Gastrocnemius medialis (tissue), 4 donors: ENCODE measurements around the gene CSNK2B. TPM values are rescaled to one million over a fixed set of nuclear protein-coding genes. Genes with fewer than 3 reads are reported as not detected.
A peak's percentile ranks its signal among the peaks of the same experiment; 100 is the strongest.

ENCODE experiments used
- ATAC-seq, 2 donors: fragments of 150-250 bp; one replicate each; pipeline ENCODE4 v1.9.1; 2016
- DNase-seq, 2 donors: peaks; one replicate each; pipeline ENCODE4 v3.0.0-alpha.2; 2019
- H3K27ac ChIP-seq, 4 donors: fragments of 200-600 bp; sonication (generic); 1 replicate in 1 of 4; 2 replicates in 3 of 4; pipeline ENCODE4 v1.5.1; 2016 to 2018; ENCODE audit warnings: mild to moderate bottlenecking in 2 of 4, moderate library complexity in 1 of 4
- H3K27me3 ChIP-seq, 3 donors: fragments of 200-600 bp; sonication (generic) in 2 of 3; 1 replicate in 1 of 3; 2 replicates in 2 of 3; pipeline versions ENCODE4 v1.5.1 to v1.6.0; 2016 to 2019; ENCODE audit warnings: mild to moderate bottlenecking in 1 of 3, moderate library complexity in 1 of 3
- H3K36me3 ChIP-seq, 2 donors: fragments of 200-600 bp; sonication (generic) in 1 of 2; one replicate each; pipeline ENCODE4 v1.5.1; 2017 to 2018
- H3K4me1 ChIP-seq, 2 donors: fragments of 200-600 bp; sonication (generic) in 1 of 2; one replicate each; pipeline ENCODE4 v1.5.1; 2016 to 2017; ENCODE audit warnings: mild to moderate bottlenecking in 2 of 2
- H3K4me3 ChIP-seq, 4 donors: fragments of 200-600 bp; sonication (generic) in 3 of 4; 1 replicate in 1 of 4; 2 replicates in 3 of 4; pipeline ENCODE4 v1.5.1; 2016 to 2019; ENCODE audit warnings: mild to moderate bottlenecking in 2 of 4
- H3K9me3 ChIP-seq, 3 donors: fragments of 200-600 bp; sonication (generic) in 2 of 3; 1 replicate in 1 of 3; 2 replicates in 2 of 3; pipeline ENCODE4 v1.5.1; 2016 to 2019
- POLR2A ChIP-seq, 2 donors: fragments of 450-650 bp; IDR thresholded peaks; one replicate each; pipeline ENCODE4 v1.6.1; 2017; ENCODE audit warnings: antibody characterized with exemption in 2 of 2, mild to moderate bottlenecking in 2 of 2, moderate library complexity in 2 of 2
- in situ Hi-C, 4 donors: fragments of 200-750 bp; cut with MboI; loops; one replicate each; pipeline versions ENCODE4 v1.15.0 to v1.8.0; 2017; ENCODE audit warnings: low sequenced_read_pairs in 4 of 4
- intact Hi-C: fragments of 100-400 bp; cut with DNase I; formaldehyde crosslinking; loops from one replicate; pipeline ENCODE4 v1.15.1; 2023; ENCODE audit warnings: low total_unique reads
- total RNA-seq, 4 donors: library from RNA; depleted of rRNA; stranded (reverse); fragments of >200 nt; gene quantifications; one replicate each; pipeline versions ENCODE4 v1.1.0 to v1.2.3, GENCODE V29; 2016
- TF ChIP-seq, protein P1 (sequence below), 5 experiments: fragments of 450-650 bp in 3 of 5; fragments of 200-600 bp in 2 of 5; sonication (generic) in 2 of 5; IDR thresholded peaks in 4 of 5; conservative IDR thresholded peaks in 1 of 5; 1 replicate in 4 of 5; 2 replicates in 1 of 5; pipeline ENCODE4 v1.5.1; 2016 to 2019; ENCODE audit warnings: antibody characterized with exemption in 5 of 5, mild to moderate bottlenecking in 3 of 5, moderate library complexity in 3 of 5

Gene CSNK2B
- total RNA-seq, 4 donors from 2014 or later: 185 to 251 (median 226) TPM

GRCh38 chr6:31666337-31666965 is 571 bp downstream of the CSNK2B start:
- in situ Hi-C loops (loop anchor here in 2 of 4 donors (25.0 kb wide), 2 partner anchors 296 to 521 kb away; partner anchors contain the start of genes AGER (in 2 of the 2), AGPAT1 (in 2 of the 2), GPSM3 (in 2 of the 2) and PBX2 (in 2 of the 2)), intact Hi-C loops (loop anchor here (1.0 to 5.0 kb wide), 4 partner anchors 14 to 511 kb away; partner anchors contain the start of genes AGPAT1, NEU1 and RNF5)
- no peaks in the 10 kb centered on the region for H3K27me3 ChIP-seq
- H3K27ac ChIP-seq: peak overlapping the region; percentile 93 to 100 (median 97)
- peaks cover 4 to 62% of the 10 kb centered on the region in 2 donors for H3K36me3 ChIP-seq
- H3K9me3 ChIP-seq: no peaks in the 10 kb centered on the region
- ATAC-seq (no peak), DNase-seq (no peak)
- H3K4me1 ChIP-seq: peaks cover 25 to 36% of the 10 kb centered on the region in 2 donors
- H3K4me3 ChIP-seq: peak overlapping the region; percentile 83 to 98 (median 94)
- TF ChIP-seq, protein P1, sequence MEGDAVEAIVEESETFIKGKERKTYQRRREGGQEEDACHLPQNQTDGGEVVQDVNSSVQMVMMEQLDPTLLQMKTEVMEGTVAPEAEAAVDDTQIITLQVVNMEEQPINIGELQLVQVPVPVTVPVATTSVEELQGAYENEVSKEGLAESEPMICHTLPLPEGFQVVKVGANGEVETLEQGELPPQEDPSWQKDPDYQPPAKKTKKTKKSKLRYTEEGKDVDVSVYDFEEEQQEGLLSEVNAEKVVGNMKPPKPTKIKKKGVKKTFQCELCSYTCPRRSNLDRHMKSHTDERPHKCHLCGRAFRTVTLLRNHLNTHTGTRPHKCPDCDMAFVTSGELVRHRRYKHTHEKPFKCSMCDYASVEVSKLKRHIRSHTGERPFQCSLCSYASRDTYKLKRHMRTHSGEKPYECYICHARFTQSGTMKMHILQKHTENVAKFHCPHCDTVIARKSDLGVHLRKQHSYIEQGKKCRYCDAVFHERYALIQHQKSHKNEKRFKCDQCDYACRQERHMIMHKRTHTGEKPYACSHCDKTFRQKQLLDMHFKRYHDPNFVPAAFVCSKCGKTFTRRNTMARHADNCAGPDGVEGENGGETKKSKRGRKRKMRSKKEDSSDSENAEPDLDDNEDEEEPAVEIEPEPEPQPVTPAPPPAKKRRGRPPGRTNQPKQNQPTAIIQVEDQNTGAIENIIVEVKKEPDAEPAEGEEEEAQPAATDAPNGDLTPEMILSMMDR (IDR thresholded peaks at IDR 0.05 in 4 of 5, conservative IDR thresholded peaks at IDR 0.05 in 1 of 5): no peak
- no peak for TF ChIP-seq POLR2A (IDR thresholded peaks at IDR 0.05)

DNA sequence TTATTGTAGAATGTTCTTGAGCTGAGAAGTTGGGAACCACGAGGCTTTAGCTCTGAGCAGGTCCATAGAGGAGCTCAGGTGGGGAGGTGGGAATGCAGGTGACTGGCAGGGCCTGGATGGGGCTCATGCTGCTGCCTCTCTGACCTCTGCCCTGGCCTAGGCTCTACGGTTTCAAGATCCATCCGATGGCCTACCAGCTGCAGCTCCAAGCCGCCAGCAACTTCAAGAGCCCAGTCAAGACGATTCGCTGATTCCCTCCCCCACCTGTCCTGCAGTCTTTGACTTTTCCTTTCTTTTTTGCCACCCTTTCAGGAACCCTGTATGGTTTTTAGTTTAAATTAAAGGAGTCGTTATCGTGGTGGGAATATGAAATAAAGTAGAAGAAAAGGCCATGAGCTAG is 3.8 kb downstream of the CSNK2B start, which contains the start of gene LY6G5B:
TSS of gene LY6G5B (plus strand) at position 301 of the 400 bp plus-strand sequence. CDS start 975 bp downstream, outside the sequence.
- in situ Hi-C loops: loop anchor here in 2 of 4 donors (10.0 to 25.0 kb wide), 3 partner anchors 165 to 518 kb away; partner anchors contain the start of genes AGER (in 2 of the 2), AGPAT1 (in 2 of the 2), GPSM3 (in 2 of the 2) and PBX2 (in 2 of the 2)
- Histone ChIP-seq H3K36me3 (peaks cover 4 to 68% of the 10 kb centered on the region in 2 donors), H3K27ac (no peak within 1 kb of the TSS), H3K27me3 (no peaks in the 10 kb centered on the region), H3K4me3 (no peak within 1 kb of the TSS), H3K9me3 (no peaks in the 10 kb centered on the region), H3K4me1 (peaks cover 11 to 19% of the 10 kb centered on the region in 2 donors)
- no peak for ATAC-seq
- intact Hi-C loops: loop anchor here (5.0 kb wide), 2 partner anchors 163 to 508 kb away; partner anchors contain the start of genes AGPAT1 and RNF5
- DNase-seq: no peak
- no peak for TF ChIP-seq POLR2A (IDR thresholded peaks at IDR 0.05)

DNA sequence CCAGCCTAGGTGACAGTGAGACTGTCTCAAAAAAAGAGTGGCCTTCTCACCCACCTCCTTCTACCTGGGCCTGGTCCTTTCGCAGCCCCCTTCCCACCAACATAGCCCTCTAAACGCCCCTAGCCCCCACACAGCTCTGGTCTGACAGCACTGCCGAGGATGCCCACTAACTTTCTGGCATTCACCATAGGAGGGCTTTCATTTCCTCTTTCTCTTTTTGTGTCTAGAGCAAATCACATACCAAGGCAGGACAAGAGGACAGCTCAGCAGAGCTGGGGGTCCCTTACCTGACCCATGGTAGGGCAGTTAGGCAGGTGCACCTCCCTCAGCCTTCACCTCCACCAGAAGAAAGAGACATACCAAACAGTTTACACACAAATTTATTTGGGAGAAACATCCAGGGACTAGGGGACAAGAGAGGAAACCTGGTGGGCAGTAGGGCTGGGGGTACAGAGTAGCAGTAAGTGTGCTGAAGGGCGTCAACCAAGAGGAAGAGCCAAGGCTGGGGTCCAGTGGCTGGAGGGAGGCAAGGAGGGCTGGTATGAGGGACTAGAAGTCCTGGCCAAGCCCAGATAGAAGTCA is 10.5 kb downstream of the CSNK2B start:
- Histone ChIP-seq H3K27me3 (no peaks in the 10 kb centered on the region), H3K9me3 (no peaks in the 10 kb centered on the region), H3K4me1 (peaks cover 11% of the 10 kb centered on the region in 2 donors), H3K36me3 (peaks cover 0 to 20% of the 10 kb centered on the region in 2 donors), H3K27ac (no peak overlapping the region), H3K4me3 (no peak overlapping the region)
- ATAC-seq (no peak), DNase-seq (no peak)
- no peak for TF ChIP-seq POLR2A (IDR thresholded peaks at IDR 0.05)
- TF ChIP-seq, protein P1 (IDR thresholded peaks at IDR 0.05 in 4 of 5, conservative IDR thresholded peaks at IDR 0.05 in 1 of 5): no peak
- intact Hi-C loops: no loop called here
- in situ Hi-C loops: loop anchor here in 1 of 4 donors (10.0 to 25.0 kb wide), 2 partner anchors 158 to 286 kb away; partner anchors contain the start of genes DXO, NELFE and SKIC2

GRCh38 chr6:31676904-31677303 is 11.0 kb downstream of the CSNK2B start:
- DNase-seq (no peak), ATAC-seq (no peak)
- intact Hi-C loops: no loop called here
- no peak overlapping the region for H3K4me3 ChIP-seq
- TF ChIP-seq, protein P1 (IDR thresholded peaks at IDR 0.05 in 4 of 5, conservative IDR thresholded peaks at IDR 0.05 in 1 of 5): no peak
- no peak for TF ChIP-seq POLR2A (IDR thresholded peaks at IDR 0.05)
- no peaks in the 10 kb centered on the region for H3K9me3 ChIP-seq
- no peaks in the 10 kb centered on the region for H3K27me3 ChIP-seq
- in situ Hi-C loops: loop anchor here in 1 of 4 donors (10.0 to 25.0 kb wide), 2 partner anchors 158 to 285 kb away; partner anchors contain the start of genes DXO, NELFE and SKIC2
- no peak overlapping the region for H3K27ac ChIP-seq
- H3K36me3 ChIP-seq: peaks cover 0 to 15% of the 10 kb centered on the region in 2 donors
- H3K4me1 ChIP-seq: peaks cover 13% of the 10 kb centered on the region in 2 donors
